ENCODE measurements around the gene CCDC178. TPM values are rescaled to one million over a fixed set of nuclear protein-coding genes. Genes with fewer than 3 reads are reported as not detected.

Gene CCDC178
- total and polyA plus RNA-seq, 12 donors = 0.13 to 6.5 (median 0.87) TPM; not detected in 5

GRCh38 chr18:33205777-33206176 lies 234.7 kb downstream of the CCDC178 start:
- 82 to 92% (median 86%) methylated on average over 1 of the region's 1 CpG for WGBS, 4 donors
- Histone ChIP-seq H3K4me1 (replicated peaks in 1 of 2) (no peaks in the 10 kb centered on the region), H3K9me3 (replicated peaks in 1 of 3) (no peaks in the 10 kb centered on the region), H3K27me3 (no peaks in the 10 kb centered on the region), H3K4me3 (no peak overlapping the region), H3K27ac (no peak overlapping the region), H3K36me3 (replicated peaks in 1 of 2) (no peaks in the 10 kb centered on the region)
- TF ChIP-seq POLR2A (IDR thresholded peaks at IDR 0.05) (no peak), CTCF (IDR thresholded peaks at IDR 0.05) (no peak)
- DNase-seq = no peak
- intact Hi-C loops (cut with DNase I) = no loop called here

- Histone ChIP-seq H3K9me3 (replicated peaks in 1 of 3) (no peaks in the 10 kb centered on the region), H3K27me3 (no peaks in the 10 kb centered on the region), H3K27ac (no peak overlapping the region), H3K4me3 (peak overlapping the region in 1 of 4 donors; percentile 3), H3K36me3 (replicated peaks in 1 of 2) (no peaks in the 10 kb centered on the region), H3K4me1 (replicated peaks in 1 of 2) (no peaks in the 10 kb centered on the region)
- TF ChIP-seq POLR2A (IDR thresholded peaks at IDR 0.05) (no peak), CTCF (IDR thresholded peaks at IDR 0.05) (peak in 4 of 6 experiments; percentile 15 to 37 (median 27))
- peak in 3 of 7 donors; percentile 7 to 23 (median 10) for DNase-seq
- 7 to 15% (median 10%) methylated on average over 8 of the region's 8 CpGs for WGBS, 4 donors
- intact Hi-C loops (cut with DNase I) = no loop called here
Measured at GRCh38 chr18:33201509-33201926, 239.0 kb downstream of the CCDC178 start.

GRCh38 chr18:33195795-33196194 lies 244.7 kb downstream of the CCDC178 start:
- WGBS, 4 donors = 58 to 71% (median 68%) methylated on average over 2 of the region's 2 CpGs
- no peak overlapping the region for H3K4me3 ChIP-seq
- no peaks in the 10 kb centered on the region for H3K27me3 ChIP-seq
- no peak overlapping the region for H3K27ac ChIP-seq
- no peak for TF ChIP-seq POLR2A (IDR thresholded peaks at IDR 0.05)
- TF ChIP-seq CTCF (IDR thresholded peaks at IDR 0.05) = no peak
- intact Hi-C loops (cut with DNase I) = no loop called here
- H3K4me1 ChIP-seq (replicated peaks in 1 of 2) = no peaks in the 10 kb centered on the region
- H3K36me3 ChIP-seq (replicated peaks in 1 of 2) = no peaks in the 10 kb centered on the region
- DNase-seq = no peak
- H3K9me3 ChIP-seq (replicated peaks in 1 of 3) = no peaks in the 10 kb centered on the region

GRCh38 chr18:33194793-33195192 lies 245.7 kb downstream of the CCDC178 start:
- no peaks in the 10 kb centered on the region for H3K4me1 ChIP-seq (replicated peaks in 1 of 2)
- no peak overlapping the region for H3K27ac ChIP-seq
- H3K4me3 ChIP-seq = no peak overlapping the region
- no peaks in the 10 kb centered on the region for H3K27me3 ChIP-seq
- DNase-seq = no peak
- intact Hi-C loops (cut with DNase I) = no loop called here
- no peaks in the 10 kb centered on the region for H3K9me3 ChIP-seq (replicated peaks in 1 of 3)
- no peaks in the 10 kb centered on the region for H3K36me3 ChIP-seq (replicated peaks in 1 of 2)
- no peak for TF ChIP-seq CTCF (IDR thresholded peaks at IDR 0.05)
- TF ChIP-seq POLR2A (IDR thresholded peaks at IDR 0.05) = no peak

All from adrenal gland (tissue), 12 donors.